GM19328 (cell line): ENCODE measurements around the gene NDEL1.

Experiments used
- ATAC-seq: cut with Tn5 transposase; IDR thresholded peaks from one replicate; pipeline ENCODE4 v1.9.1; 2021; ENCODE audit warnings: mild to moderate bottlenecking, moderate library complexity; ENCODE audit not compliant: unreplicated experiment

The NDEL1 gene

DNA sequence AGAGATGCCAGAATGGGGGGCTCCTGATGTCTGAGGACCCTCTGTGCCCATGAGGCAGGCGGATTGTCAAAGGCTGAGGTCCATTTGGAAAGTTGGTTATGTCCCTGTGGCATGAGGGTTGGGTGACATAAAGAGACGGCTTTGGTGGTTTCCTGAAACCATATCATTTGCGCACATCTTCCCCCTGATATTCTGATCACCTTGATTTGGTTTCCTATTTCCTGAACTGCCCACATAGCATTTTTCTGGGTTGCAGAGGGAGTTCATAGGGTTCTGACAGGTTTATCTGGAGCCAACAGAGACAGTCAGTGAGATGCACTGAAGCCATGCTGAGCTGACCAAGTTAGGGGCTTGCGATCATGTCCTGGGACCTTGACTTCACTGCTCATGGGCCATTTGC is 22.4 kb upstream of the NDEL1 start:
- ATAC-seq, result no peak

DNA sequence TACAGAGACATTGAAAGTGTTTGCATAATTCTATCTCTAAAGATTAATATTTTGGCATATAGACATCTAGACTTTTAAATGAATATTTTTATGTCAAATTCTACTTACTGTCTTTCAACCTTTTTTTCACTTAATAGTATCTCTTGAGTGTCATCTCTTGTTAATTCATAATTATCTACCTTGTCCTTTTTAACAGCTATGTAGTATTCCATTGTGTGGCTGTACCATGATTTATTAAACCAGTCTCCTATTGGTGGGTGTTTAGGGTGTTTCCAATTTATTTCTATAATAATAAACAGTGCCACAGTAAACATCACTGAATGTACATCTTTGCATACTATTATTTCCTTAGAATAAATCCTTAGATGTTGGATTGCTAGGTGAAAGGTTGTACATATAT is 21.7 kb upstream of the NDEL1 start:
- no peak for ATAC-seq

DNA sequence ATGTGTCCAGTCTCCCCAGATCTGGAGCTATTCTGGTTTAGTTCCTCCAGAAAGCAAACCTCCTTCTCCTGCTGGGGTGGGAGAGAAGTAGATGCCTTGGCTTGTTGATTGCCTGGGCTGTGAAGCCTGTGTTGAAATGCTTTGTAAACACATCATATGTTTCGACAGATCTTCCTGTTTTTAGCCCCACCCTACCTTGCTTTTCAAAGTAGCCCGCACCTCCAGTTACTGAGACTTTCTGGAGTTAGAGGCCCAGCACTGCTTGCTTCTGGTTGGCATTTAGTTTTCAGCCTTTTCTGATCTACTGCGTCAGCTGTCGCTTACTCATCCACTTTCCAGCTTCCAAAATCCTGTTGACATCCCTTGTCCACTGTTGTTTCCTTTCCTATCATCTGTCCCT is 17.9 kb upstream of the NDEL1 start:
- ATAC-seq, result no peak

DNA sequence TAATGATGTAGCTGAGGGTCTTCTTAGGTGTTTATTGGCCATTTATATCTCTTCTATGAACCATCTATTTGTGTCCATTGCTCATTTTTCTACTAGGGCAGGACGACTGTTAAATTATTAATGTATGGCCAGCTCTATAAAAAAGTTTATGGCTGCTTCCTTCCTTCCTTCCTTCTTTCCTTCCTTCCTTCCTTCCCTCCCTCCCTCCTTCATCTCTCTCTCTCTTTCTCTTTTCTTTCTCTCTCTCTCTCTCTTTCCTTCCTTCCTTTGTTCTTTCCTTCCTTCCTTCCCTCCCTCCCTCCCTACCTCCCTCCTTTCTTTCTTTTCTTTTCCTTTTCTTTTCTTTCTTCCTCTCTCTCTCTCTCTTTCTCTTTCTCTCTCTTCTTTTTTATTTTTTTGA is 17.2 kb upstream of the NDEL1 start:
- ATAC-seq, result no peak

DNA sequence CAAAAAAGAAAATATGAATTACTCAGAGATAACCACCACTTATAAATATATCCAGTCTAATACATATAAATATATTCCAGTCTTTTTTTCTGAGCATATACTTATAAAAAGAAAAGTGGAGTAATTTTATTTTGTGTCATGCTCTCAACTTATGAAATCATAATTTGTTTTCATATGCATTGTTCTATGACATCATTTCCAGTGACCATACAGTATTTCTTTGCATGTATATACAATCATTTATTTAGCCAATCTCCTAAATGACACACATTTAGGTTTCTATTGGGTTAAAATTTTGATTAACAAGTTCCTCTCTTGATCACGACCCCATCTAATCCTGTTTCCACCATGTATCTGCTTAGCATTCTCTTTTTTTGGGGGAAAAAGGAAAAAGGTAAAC is 16.4 kb upstream of the NDEL1 start:
- no peak for ATAC-seq

DNA sequence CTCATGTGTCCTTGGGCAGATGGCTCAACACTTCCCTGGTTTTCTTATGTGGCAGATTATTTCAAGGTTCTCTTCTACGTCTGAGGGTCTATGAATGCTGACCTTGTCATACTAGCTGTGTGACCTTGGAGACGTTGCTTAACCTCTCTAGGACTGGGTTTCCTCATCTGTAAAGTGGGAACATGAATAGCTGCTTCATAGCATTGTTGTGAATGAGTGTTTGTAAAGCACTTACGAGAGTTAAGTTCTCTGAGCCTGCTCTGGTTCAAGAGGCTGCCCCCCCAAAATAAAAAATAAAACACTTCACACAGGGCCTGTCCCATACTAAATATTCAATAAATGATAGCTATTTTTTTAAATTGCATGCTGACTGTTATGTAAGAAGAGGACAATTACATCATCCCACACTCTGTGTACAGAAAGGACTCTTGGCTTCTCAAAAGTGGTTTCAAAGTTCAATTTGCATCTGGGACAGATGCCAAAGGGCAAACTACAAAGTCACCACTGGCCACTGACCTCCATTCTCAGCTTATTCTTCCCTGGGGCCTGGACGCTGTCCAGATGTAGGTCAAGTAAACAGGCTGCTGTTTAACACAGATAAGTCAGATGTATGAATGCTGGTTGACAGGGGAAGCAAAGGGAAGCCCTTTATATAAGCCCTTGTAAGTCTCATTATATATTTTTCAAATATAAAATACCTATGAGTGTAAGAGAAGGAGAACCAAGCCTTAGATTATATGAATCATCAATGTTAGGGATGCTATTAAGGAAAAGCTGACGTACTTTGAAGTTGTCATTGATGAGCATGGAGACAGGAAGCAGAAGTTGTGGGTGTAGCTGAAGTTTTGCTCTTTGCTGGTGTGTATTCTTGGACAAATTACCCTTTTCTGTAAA is 15.4 kb upstream of the NDEL1 start:
- no peak for ATAC-seq

DNA sequence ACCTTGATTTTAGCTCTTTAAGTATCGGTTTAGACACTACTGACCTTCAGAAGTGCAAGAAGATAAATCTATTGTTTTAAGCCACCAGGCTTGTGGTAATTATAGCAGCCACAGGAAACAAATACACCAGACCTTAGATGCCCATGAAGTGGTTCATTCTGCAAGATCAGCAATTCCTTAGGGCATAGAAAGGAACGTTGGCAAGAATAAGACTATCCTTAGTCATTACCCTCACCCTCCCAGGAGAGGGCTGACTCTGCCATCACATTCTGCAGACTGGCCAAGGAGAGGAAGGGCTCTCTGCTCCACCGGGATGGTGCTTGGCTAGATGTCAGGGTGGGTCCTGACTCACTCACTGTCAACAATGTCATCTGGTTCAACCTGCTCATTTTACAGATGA is 14.1 kb upstream of the NDEL1 start:
- ATAC-seq, result no peak

DNA sequence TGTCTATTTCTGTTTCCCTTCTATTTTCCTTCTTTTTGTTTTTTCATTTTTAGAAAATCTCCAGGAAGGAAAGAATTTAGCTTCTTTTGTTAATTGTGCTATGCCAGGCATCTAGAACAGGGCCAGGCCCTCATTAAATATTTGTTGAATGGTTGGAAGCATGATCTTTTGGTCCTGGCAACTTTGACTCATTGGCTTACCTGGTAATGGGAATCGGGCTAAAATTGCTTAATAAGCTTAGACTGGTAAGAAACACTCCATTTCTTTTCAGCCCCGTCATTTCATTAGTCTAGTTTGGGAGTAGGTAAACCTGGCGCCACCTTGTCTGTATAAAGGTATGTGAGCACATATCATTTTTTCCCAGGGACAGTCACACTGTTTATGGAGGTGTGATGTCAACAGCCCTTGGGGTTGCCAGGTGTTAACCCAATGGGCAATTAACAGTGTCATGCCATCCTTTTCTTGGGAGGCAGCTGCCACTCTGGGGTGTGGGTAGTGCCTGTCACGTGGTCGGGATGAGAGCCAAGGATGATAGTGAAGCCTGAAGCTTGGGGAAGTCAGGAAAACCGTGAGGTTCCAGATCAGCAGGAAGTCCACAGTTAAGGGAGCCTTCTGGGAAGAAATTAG is 9.5 kb upstream of the NDEL1 start:
- no peak for ATAC-seq

DNA sequence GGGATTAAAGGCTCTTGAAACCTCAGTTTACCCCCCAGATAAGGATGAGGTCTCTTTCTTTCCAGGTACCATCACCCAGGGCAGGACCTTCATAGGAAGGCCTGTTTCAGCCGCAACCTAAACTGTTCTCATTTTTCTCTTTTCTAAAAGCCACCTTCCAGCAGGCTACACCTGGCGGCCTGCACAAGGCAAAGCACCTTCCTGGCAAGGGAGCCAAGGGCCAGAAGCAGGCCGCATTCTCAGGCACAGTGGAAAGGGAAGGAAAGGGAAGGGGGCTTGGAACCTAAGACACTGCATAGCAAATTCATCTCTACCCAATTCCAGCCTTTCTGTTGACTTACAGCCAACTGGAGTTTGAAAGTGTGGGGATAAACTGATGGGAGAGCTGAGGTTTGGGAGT is 8.9 kb upstream of the NDEL1 start:
- no peak for ATAC-seq

DNA sequence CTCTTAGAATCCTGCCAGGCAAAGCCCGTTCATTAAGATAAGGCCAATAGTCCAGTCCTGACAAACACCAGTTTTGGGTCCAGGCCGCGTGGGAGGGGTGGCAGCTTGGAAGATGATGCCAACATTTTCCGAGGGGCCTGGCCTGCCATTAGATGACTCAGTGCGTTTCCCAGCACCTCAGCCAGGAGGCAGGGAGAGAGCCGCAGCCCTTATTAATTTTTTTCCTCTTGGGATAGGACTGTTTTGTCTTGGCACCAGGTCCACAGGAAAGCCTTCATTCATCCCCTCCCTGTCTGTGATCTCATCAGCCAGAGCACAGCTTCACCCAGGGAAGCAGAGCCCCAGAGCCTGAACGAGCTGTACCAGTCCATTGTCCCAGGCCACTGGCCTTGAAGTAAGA is 4.7 kb upstream of the NDEL1 start:
- no peak for ATAC-seq

DNA sequence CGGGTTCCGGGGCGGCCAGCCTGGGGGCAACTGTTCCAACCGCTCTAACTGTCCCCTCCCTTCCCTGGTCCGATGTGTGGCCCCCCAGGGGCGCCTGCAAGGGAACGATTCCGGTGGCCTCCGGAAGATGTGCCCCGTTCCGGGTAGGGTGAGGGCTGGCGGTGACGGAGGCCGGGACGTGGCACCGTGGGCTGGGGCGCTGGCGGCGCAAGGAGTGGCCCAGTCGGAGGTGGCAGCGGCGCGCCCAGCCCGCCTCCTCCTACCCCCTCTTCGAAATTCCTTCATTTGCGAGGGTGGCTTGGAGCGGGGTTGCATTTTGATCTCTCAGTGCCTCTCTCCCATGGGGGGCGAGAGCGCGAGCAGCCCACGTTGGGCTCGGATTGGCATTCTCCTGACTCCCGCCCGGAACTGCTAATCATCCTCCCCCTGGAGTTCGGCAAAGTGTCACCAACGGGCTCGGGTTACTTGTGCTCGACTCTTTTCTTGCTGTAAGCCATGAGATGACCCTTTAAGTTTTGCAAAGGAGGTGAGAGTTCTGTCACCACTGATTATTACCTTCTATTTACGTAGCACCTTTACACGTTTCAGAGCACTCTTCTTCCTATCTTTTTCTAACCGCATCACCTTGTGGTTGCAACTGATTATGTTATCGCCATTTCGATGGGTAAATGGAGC is 622 bp downstream of the NDEL1 start:
- peak; percentile 43 for ATAC-seq

DNA sequence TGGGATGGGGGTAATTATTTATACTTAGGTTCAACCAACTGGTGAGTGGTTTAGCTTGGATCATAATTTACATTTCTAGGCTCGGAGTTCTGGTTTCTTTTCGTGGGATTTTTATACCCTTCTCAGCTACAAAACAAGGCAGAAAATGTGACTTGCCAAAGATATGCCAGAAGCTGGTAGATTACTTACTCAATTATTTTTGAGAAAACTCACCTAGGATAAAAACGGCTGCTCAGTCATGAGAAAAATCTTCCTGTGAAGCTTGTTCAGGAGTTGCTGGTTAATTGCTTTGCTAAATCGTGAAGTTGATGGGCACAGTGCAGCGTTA is 1.1 kb downstream of the NDEL1 start:
- ATAC-seq, result no peak

DNA sequence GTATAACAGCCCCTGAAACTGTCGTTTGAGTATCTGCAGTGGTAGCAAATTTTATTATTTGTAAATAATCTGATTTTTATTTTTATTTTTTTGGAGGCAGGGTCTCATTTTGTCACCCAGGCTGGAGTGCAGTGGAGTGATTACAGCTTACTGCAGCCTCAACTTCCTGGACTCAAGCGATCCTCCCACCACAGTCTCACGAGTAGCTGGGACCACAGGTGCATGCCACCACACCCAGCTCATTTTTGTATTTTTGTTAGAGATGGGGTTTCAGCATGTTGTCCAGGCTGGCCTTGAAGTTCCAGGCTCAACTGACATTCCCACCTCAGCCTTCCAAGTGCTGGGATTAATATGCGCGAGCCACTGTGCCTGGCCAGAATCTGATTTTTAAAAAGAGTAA is 2.8 kb downstream of the NDEL1 start:
- ATAC-seq, result no peak

DNA sequence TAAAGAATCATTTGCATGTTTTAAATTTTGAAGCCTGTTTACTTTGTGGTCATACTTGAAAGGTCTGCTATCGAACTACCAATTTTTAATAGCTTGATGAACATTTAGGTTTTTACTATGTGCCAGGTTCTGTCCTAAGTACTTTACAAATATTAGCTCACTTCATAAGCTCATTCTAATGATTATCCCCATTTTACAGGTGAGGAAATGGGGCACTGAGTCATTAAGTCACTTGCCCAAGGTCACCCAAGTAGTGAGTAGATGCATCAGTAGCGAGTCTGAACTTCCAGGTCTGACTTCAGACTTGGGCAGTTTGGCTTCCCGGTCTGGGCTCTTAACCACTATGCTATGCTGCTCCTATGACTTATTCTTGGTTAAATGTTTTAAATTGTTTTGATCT is 4.0 kb downstream of the NDEL1 start:
- no peak for ATAC-seq

DNA sequence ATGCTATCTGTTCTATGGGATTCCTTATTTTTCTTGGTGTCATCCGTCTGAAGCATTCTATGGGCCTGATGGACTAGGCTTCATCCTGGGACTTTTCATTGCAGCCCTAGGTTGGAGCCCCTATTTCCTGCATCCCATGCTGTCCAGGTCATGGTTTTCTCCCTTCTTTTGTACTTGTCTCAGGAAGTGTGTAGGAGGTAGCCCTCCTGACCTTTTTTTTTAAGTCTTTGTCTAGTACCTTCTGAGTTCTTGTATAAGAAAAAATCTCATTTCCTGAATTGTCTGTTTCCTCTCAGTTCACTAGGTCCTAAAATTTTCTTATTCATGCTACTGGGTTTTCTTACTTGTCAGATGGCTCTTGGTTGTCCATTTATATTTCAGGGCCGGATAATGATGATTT is 6.0 kb downstream of the NDEL1 start:
- no peak for ATAC-seq

DNA sequence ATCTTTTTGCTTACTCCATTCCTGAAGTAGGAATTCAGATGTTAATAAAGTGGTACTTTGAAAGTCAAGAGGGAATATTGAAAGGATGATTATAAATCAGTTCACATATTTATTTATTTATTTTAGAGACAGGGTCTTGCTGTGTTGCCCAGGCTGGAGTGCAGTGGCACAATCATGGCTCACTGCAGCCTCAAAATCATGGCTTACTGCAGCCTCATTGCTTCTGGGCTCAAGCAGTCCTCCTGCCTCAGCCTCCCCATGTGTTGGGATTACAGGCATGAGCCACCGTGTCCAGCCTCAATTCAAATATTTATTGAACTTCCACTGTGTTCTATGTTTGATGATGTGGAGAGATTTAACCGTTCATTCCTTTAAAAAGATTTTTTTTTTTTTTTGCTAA is 6.6 kb downstream of the NDEL1 start:
- ATAC-seq, result no peak

DNA sequence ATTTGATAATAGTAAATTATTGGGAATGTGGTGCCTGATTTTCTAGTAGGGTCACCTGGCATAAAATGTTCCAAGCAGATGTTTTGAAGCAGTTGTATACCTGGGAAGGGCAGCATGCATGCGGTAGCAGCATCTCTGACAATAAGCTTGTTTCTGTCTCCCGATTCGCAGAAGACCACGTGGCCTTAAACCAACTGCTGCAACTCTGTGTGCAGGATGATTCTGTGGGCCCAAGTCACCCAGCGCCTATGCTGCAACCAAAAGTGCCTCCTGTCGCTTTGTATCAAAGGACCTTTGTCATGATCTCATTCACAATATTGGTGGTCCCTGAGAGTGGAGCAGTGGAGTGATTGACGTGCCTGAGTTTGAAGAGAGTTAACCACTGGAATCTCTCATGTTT is 8.1 kb downstream of the NDEL1 start:
- no peak for ATAC-seq

DNA sequence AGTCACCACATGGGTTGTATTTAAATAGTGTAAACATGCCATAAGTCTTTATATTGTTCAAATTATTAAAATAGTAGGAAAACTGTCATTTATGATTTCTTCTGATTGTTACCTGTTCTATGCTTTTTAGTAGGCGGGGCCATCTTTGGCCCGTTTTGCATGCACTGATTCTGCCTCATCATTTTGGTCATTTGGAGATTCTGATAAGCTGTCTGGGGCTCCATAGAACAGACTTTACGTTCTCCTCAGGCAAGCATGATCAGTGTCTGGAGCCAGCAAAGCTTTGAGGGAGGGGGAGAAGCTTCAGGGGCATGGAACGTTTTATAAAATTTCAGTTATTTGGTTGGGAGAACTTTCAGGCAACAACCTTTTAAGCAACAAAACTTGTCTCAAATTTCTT is 8.8 kb downstream of the NDEL1 start:
- ATAC-seq, result no peak

DNA sequence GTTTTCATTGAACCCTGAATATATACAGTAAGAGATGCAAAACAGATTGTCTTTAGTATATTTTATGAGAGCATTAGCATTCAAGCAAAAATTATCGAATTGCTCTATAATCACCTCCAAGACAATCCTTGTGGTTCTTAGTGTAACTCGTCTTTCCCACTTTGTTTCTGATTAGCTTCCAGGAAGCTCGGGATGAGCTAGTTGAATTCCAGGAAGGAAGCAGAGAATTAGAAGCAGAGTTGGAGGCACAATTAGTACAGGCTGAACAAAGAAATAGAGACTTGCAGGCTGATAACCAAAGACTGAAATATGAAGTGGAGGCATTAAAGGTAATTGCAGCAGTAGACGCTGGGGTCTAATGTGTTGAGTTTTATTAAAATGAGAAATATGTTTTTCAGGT is 9.9 kb downstream of the NDEL1 start:
- no peak for ATAC-seq

DNA sequence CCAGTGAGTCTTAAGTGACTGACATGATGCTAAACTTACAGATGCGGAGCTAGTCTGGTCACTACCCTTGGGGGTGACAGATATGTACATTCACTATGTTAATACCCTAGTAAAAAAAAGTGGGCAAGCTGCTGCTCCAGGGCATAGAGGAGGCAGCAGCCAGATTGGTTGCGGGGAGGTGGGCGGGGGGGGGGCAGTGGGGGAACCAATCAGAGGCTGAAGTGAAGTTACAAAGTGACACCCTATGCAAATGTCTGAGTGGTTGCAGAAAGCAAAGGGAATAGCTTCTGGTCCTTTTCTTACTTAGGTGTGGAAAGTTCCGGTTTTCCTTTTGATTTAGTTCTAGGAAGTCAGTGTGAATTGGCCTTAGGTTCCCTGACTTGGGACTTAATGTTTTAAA is 12.1 kb downstream of the NDEL1 start:
- no peak for ATAC-seq

DNA sequence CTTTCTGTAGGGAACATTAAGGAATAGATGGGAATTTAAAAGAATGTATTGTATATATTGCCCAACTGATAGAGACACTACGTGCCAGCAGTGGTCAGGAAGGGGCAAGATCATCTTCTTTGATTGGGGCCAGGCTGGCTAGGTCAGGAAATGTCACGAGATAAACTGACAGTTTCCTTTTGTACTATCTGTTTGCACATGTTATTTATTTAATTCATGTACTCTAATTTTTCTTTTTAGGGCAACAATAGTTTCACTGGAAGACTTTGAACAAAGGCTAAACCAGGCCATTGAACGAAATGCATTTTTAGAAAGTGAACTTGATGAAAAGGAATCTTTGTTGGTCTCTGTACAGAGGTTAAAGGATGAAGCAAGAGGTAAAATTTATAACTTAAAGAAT is 12.6 kb downstream of the NDEL1 start:
- ATAC-seq, result no peak

DNA sequence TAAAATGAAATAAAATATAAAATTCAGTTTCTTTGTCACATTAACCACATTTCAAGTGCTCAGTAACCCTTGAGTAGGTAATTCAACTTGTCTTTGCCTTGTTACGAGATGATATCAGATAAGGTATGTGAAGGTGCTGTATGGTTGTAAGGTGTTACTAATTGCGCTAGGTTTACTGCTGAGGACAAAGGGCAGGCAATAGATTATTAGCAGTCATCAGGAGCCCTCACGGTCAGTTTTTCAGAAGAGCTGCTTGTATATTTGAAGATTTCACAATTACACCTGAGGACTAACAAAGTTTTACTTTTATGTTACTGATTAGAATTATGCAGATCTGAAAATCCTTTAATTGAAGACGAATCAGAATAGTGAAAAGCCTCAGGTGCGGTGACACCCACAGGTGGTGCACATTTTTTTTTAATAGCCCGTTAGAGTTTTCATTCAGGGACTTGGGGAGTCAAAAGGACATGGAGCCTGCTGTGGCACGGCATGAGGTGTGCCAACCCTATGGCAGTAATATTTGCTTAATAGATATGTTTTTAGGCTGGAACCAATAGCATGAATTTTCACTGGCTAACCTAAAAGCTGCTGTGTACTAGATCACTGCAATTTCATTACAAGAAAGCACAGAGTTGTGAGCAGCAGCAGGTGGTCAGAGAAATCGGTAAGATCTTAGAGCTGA is 16.4 kb downstream of the NDEL1 start:
- ATAC-seq, result no peak
